H54 (cell line): Measurements from ENCODE around the gene LMF1.

Experiments used
- DNase-seq: peaks from one replicate; pipeline ENCODE4 v3.0.0; 2011; ENCODE audit warnings: low spot score, mixed read lengths; ENCODE audit not compliant: insufficient read length
- FAIRE-seq: peaks from 3 replicates; lab custom pipeline; 2011; peaks lifted over from hg19 to GRCh38; lab: Jason Lieb, UNC
- POLR2A ChIP-seq: IDR thresholded peaks from 2 replicates; pipeline ENCODE4 v1.6.1; 2011; ENCODE audit warnings: low read depth, mild to moderate bottlenecking, low read length

Gene LMF1

GRCh38 chr16:932831-933330 is 37.9 kb downstream of the LMF1 start:
- no peak for TF ChIP-seq POLR2A
- FAIRE-seq: no peak
- DNase-seq: no peak

- DNase-seq: no peak
Observed at GRCh38 chr16:931626-932500, 38.9 kb downstream of the LMF1 start.

GRCh38 chr16:931171-931570 is 39.6 kb downstream of the LMF1 start:
- FAIRE-seq: no peak
- DNase-seq: no peak
- no peak for TF ChIP-seq POLR2A

More at GRCh38 chr16:931626-932500, 38.9 kb downstream of the LMF1 start:
- FAIRE-seq: no peak
- TF ChIP-seq POLR2A: no peak

DNA sequence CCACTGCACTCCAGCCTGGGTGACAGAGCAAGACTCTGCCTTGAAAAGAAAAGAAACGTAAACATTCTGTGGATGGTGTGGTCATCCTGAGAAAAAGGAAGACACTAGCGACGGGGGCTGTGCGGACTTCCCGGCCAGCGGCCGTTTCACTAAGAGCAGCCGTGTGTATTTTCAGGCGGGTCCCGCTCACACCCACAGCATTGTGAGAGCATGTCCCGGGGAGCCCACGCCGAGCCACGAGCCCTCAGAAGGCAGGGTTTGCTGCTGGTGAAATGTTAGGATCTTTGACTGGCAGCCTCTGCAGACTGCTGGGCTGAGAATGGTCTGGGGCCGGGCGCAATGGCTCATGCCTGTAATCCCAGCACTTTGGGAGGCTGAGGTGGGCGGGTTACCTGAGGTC is 40.3 kb downstream of the LMF1 start:
- DNase-seq (no peak), FAIRE-seq (no peak)
- no peak for TF ChIP-seq POLR2A

DNA sequence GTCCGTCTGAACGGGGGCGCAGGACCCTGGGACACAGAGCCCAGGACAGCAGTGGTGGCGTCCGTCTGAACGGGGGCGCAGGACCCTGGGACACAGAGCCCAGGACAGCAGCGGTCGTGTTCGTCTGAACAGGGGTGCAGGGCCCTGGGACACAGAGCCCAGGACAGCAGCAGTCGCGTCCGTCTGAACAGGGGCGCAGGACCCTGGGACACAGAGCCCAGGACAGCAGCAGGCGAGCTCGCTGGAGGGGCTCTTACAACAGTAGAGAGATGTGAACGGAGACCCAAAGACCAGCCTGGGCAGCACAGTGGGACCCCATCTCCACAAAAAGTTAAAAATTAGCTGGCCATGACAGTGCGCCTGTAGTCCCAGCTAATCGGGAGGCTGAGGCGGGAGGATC is 40.7 kb downstream of the LMF1 start:
- no peak for FAIRE-seq
- no peak for DNase-seq
- no peak for TF ChIP-seq POLR2A

DNA sequence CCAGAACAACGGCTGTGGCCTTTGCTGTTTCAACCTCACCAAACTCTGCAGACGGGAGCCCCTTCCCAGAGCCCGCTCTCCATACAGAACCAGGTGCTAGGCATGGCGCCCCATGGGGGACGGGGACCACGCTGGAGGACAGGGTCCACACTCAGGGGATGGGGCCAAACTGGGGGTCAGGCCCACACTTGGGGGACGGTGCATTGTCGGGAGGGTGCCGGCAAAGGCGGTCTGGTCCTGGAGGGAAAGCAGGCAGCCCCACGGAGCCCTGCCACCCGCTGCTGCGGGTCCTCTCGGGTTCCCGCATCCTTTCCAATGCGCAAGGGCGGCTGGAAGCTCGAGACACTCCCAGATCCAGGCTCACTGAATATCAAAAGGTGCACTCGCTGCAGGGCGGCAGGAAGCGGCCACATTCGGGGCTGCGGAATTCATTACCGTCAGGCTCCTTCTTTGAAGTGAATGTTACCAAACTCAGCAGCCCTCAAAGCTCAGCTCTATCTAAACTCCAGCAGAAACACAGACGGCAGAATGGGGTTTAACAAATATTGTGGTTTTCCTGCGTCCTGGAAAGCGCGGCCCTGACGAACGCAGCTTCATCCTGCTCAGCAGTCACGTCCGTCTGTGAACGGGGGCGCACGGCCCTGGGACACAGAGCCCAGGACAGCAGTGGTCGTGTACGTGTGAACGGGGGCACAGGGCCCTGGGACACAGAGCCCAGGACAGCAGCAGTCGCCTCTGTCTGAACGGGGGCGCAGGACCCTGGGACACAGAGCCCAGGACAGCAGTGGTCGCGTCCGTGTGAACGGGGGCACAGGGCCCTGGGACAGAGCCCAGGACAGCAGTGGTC is 41.3 kb downstream of the LMF1 start:
- no peak for FAIRE-seq
- no peak for TF ChIP-seq POLR2A
- no peak for DNase-seq

DNA sequence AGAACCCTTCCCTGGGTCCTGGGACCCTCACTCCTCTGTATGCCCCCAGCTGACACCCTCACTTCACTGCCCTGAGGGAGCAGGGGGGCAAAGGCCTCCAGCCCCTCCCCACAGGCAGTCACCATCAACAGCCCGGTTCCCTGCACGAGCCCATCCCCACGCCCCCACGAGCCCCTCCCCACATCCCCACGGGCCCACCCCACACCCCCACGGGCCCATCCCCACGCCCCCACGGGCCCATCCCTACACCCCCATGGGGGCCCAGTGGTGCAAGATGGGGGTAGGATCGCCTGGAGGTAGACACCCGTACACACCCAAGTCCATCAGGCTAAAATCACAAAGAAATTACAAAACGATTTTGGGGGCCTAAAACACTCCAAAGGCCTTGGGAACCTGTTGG is 42.3 kb downstream of the LMF1 start:
- no peak for TF ChIP-seq POLR2A
- no peak for FAIRE-seq
- no peak for DNase-seq

- FAIRE-seq: no peak
- DNase-seq: no peak
- no peak for TF ChIP-seq POLR2A
Observed at GRCh38 chr16:927931-928330, 42.9 kb downstream of the LMF1 start.

DNA sequence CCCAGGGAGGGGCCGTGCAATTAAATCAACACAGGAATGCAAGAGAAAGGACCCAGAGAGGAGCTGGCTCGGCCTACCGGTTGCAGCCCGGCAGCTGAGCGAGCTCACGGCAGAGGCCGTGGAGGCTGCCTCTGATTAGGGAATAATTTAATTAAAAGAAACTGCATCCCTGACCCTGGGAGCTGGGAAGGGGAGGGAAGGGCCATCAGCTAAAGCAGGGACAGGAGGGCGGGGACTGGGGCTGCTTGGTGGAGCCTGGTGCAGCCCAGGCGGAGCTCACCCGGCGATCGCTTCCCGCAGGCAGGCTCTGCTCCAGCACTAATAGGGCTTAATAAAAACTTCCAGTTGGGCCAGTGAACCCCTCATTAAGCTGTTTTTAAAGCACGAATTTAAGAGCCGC is 43.4 kb downstream of the LMF1 start:
- no peak for TF ChIP-seq POLR2A
- FAIRE-seq: no peak

DNA sequence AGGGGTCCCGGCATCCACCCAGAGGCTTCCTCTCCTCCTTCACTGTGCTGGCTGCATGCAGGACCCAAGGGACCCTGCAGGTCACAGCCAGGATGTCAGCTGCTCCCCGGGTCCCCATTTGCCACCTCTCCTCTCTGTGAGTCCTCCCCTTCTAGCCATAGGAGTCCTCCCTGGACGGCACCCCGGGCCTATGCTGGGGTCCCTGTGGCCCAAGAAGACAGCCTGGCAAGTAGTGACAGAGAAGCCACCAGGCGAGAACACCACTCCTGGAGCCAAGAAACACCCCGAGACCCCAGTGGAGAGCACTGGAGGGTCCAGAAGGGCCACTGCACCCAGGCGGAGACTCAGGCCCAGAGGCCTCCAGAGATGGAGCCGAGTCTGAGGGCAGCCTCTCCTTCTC is 44.1 kb downstream of the LMF1 start:
- FAIRE-seq: no peak
- no peak for DNase-seq
- TF ChIP-seq POLR2A: no peak

More for the DNA sequence above, 43.4 kb downstream of the LMF1 start:
- DNase-seq: no peak

GRCh38 chr16:924806-925205 is 46.0 kb downstream of the LMF1 start:
- DNase-seq (no peak), FAIRE-seq (no peak)
- no peak for TF ChIP-seq POLR2A

- FAIRE-seq (no peak), DNase-seq (no peak)
- no peak for TF ChIP-seq POLR2A
Observed at GRCh38 chr16:924063-924462, 46.7 kb downstream of the LMF1 start.

- no peak for FAIRE-seq
- no peak for TF ChIP-seq POLR2A
- no peak for DNase-seq
Observed at GRCh38 chr16:923184-923583, 47.6 kb downstream of the LMF1 start.

DNA sequence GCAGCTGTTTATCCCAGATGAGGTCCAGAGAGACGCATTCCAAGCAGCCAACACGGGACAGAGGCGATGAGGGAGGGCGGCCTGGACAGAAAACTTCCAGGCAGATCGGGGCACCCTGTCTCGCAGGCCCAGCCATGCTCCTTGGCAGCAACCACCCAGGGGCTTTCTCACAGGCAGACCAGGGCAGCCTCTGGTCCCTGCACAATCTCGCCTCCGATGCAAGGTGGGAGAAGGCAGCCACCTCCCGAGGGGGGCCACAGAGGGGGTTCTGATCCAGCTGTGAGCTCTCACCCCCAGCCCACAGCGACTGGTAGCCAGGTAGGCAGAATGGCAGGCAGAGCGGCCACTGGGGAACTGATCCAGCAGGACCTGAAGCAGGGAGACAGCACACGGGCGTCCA is 48.7 kb downstream of the LMF1 start:
- DNase-seq: no peak
- FAIRE-seq: no peak
- TF ChIP-seq POLR2A: no peak
